COR-L47 (cell line): ENCODE data around the gene MAT1A.

ENCODE experiments used
- DNase-seq: peaks from one replicate; lab custom pipeline; 2025; lab: John Stamatoyannopoulos, UW

MAT1A gene

DNA sequence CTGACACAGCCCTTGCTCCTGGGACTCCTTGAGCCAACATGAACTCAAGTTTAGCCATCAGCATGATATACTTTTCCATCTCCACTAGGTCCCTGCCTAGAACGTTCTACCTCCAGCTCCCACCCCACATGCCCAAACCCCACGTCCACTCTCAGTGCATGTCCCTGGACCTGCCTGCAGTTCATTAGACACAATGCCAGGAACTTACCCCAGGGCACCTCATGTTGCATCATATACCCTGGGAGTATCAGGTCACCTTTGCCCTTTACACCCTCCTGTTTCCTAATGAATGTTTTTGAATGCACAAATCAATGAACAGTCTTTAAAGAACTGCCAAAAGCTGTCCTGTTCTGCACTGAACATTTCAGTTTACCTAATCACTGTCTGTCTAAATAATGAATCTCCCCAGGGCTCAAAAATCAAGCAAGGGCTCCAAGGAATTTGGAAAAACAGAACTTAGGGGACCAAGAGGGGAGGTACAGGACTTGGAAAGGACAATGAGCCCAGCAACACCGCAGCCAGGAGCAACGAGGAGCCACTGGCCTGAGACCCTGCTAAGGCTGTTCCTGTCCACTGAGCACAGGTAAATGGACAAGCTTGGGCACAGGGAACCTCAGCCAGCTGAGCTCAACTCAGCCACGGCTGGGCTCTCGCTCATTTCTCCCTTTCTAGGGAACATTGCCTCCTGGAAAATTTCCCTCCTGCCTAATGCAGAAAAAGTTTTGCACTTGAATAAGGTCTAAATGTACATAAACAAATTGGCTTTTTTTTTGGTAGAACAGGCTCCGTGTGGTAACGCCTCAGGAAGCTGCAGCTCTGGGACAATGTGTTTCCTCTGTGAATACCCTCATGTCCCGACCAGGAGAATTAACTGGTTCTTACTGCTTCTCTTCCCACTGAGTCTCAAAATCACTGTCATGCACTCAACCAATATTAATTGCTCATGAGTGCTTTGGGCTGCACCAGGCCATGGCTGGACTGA, 7.4 kb downstream of the MAT1A start:
- no peak for DNase-seq

DNA sequence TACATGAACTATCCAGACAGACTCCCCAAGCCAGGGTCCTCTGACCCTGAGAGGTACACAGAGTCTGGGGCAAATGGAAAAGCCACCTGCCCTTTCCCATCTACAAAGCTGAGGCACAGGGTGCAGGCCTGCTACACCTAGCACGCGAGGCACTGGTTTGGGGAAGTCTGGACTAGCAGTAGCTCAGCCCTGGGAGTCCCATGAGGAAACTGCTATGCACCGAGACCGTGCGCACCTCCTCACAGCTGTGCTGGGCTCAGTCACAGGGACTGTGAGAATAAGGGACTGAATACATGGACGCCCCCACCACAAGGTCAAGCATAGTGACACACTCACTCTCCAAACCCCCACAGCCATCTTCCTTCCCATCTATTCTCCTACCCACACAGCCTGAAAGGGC, 8.2 kb downstream of the MAT1A start:
- DNase-seq: no peak

DNA sequence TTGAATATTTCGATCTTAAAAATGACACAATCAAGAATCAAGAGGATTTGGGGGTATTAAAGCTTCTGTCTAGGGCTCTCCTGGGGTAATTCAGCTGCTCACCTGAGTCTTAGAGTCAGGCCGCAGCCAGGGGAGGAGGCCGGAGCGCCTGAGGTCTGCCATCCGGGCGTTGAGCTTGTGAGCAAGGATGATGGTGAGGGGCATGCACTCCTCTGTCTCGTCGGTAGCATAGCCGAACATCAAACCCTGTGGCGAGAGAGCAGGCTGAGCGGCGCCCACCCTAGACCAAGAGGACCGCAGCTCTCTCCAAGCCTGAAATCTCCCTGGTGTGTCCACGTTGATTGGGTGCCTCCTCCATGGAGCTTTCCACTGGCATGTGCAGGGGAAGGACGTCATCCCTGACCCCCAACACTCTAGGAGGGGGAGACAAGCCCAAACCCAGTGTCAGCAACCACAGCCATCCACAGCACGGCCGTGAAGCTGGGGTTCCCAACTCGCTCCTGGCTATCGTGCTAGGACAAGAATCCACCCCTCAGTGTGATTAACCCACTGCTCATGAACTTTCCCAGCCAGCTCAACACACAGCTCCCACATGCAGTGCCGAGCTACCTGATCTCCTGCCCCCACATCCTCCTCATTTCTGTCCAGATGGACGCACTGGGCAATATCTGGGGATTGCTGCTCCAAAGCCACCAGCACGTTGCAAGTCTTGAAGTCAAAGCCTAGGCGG, 9.2 kb downstream of the MAT1A start:
- no peak for DNase-seq

DNA sequence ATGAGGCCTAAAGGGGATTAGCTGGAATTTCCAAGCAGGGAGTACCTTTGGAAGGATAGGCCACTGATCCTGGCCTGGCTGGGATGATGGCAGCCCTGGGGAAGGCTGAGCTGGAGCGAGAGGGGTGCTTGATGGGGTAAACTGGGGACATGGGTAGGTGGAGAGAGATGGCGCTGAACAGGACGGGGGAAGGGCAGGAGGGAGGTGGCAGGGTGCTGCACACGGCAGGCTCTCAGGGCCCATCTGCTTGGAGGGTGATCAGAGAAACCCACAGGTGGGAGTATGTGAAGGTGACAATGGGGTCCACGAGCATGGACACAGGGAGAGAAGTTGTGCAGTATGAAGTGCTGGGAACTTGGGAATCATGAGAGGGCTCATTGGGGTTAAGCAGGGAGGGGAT, 10.3 kb downstream of the MAT1A start:
- DNase-seq: no peak

DNA sequence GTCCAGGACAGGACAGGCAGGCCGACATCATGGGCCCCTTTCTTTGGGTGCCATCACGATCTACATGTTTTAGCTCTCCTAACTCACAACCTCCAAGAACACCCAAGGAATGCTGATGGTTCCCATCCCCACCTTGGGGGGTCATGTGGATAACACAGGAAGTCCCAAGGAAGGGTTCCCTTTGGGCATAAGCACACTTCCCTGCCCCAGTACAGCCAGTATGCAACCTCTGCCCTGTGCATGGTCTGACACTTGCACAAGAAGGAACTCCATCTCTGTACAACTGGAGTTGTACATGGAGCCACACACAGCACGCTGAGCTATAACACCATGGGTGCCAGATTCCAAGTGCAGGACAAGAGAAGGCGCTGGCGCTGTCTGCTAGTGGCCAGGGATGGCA, 11.0 kb downstream of the MAT1A start:
- DNase-seq: no peak

DNA sequence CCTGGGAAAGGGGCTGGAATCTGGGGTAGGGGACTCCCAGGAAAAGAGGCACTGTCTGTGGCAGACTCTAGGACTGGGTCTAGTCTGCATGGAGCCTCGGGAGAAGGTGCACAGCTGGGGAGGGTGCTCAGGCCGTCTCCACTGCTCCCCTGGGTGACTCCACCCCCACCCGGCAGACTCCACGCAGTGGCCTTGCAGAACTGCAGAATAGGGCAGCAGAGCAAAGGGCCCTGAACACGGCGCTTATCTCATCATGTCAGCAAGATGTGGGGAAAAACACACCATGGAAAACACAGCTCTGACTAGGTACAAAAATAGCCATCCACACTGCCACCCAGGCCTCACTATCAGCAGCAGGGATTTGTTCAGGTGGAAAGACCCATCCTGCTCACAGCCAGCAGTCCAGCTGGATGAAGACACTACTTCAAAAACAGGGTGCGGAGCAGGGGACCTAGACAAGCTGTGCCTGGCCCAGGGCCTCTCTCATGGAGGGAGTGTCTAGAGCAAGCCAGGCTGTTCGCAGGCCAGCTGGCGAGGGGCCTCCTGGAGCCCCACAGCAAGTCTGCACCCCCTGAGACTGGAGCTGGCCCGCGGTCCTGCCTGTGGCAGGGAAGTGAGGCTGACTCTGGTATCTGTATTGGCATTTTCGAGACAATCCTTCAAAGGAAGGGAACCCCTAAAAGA, 11.7 kb downstream of the MAT1A start:
- DNase-seq: no peak

DNA sequence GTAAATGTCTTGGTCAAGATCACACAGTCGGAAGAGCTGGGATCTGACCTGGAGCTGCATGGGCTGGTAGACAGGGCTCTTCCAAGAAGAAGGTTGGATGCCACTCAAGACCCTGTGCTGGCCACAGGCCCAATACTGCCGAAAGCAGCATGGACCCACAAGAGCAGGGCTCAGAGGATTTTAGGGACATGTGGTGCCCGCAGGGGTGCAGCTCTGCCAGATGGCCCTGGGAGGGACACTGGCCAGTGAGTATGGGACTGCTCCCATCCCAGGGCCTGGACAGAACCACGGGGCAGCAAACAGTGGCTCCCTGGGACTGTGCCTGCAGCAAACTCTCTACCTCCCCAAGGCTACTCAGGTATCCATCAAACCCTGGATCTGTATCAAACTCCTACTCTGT, 12.4 kb downstream of the MAT1A start:
- DNase-seq: no peak

DNA sequence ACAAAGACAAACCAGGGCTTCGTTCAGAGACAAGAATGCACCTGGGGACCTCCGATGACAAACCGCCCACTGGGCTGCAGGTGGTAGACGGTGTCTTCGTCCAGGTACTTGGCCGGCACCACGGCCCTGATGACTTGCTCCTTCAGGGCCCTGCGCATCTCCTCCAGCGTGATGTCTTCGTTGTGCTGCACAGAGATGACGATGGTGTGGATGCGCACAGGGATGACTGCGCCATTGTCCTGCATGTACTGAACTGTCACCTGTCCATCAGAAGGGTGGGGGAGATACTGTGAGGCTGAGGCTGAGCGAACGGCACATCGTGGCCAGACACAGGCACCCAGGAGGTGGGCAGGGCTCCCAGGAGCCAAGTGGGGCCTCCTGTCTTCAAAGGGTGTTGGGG, 13.1 kb downstream of the MAT1A start:
- DNase-seq: no peak

DNA sequence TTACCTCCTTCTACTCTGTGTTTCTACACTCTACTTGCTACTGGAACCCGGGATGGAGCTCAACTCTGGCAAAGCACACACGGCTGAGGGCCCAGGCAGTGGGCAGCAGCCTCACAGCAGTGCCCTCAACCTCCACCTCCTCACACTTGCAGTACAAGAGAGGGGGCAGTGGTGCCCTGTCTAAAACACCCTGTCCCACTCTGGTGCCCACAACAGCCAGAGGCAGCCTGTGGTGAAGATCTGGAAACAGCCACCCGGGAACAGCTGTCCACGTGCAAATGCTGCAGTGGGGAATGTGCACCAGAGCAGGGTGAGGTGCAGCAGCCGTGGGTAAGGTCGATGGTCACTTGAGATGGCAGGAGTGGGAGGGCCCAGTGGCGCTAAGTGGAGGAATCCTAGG, 13.7 kb downstream of the MAT1A start:
- DNase-seq: no peak

DNA sequence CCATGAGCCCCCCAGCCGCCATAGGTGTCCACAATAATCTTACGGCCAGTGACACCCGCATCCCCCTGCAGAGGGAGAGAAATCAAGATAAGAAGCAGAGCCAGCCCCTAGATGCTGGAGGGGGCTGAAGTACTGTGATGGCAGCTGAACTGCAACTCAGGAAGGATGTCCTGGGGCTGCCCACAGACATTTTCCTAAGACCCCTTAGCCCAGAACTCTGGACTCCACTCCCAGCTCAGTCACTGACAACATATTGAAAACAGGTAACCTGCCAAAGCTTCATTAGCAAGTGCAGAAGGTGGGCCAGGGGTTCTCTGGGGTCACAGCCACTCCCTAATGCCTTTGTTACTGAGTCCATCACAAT, 14.3 kb downstream of the MAT1A start:
- no peak for DNase-seq

DNA sequence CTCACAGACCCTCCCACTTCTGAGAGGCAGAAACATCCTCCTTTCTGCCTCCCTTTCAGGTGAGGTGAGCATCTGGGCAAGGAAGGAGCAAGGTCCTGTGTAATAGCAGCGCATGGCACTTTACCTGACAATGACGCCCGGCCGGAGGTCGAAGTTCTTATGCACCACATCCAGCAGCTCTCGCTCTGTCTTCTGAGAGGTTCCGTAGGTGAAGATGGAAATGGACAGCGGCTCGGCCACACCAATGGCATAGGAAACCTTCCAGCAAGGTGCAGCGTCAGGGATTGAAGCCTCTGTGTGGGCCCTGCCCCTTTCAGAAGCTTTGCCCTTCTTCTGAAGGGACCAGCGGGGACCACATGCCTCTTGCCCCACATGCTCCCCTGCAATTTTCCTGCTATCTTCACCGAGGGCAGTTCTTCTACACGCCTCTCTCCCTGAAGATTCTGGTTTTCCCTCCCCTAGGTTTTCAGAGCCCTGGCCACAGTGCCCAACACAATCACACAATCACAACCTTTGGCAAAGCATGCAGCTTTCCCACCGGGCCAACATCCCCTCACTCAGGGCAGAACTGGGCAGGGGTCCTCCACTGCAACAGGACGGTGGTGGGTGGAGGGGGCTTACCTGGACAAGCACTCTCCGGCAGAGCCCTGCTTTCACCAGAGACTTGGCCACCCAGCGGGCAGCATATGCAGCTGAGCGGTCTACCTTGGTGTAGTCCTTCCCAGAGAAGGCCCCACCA, 14.9 kb downstream of the MAT1A start:
- no peak for DNase-seq

DNA sequence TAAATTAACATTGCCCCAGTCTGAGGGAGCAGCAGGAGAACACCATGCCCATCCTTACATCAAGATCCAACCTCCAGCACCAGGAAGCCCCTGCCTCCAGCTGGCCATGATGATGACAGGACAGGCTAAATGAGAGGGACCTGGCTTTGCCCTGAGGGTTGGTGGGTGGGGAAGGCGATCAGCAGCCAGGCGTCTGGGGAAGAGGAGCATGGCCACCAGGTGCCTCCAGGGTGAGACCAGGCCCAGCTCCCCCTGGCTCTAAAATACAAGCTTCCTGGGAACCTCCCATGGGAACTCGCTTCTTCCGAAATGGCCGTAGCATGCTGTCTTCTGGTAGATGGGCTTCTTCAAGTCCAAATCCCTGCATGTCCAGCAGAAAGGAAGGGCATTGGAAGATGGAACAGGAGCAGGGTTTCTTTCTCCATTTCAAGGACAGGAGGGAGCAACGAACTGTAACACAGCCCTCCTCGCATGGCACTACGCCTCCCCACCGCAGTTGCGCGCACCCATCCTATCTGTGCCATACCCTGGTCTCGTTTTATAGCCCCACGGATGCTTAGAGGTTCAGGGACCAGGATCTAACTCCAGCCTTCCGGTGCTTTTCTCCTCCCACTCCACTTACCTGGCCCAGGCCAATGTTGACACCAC, 15.8 kb downstream of the MAT1A start:
- DNase-seq: no peak

DNA sequence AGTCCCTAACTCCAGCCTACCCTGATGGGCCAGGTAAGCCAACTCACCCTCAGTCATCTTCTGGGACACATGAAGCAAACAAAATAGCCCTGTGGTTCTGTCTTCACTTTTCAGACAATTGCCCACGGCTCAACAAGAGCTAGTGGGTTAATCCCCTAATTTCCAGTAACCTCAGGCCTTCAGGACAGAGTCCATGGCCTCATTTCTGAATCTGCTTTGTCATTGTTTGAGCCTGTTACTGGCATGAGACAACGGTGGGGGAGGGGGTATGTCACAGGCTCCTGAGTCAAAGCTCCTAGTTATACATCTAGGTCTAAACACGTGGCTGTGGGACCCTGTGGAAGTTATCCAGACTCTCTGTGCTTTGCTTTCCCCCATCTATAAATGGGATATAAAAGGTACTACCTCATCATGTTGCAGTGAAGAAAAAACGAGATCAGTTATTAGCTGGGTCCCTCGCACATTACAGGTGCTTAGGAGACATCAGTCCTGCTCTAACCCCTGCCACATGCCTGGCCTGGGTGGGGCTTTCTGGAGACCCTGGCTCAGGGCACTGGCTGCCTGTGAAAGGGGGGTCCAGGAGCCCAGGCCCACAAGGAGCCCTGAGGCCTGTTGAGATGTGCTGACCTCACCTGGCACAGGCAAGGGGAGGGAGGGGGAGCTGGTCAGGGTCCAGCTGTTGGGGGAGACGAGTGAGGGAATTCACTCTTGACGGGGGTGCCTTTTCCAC, 16.5 kb downstream of the MAT1A start:
- no peak for DNase-seq

DNA sequence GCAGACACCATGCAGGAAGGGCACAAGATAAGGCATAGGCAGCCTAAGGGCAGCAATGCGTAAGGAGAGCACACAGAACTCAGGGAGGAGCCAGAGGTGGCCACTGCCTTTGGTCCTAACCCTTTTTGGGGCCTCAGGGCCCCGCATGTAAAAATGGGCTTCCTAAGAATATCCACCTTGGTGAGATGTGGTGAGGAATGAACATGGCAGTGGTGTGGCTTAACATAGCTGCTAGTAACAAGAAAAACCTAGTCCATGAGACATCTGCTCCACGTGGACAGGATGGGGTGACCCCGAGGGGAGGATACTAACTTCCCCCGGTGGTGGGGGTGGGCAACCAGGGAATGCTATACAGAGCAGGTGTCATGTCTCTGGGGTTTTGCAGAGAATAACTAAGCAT, 18.0 kb downstream of the MAT1A start:
- no peak for DNase-seq

DNA sequence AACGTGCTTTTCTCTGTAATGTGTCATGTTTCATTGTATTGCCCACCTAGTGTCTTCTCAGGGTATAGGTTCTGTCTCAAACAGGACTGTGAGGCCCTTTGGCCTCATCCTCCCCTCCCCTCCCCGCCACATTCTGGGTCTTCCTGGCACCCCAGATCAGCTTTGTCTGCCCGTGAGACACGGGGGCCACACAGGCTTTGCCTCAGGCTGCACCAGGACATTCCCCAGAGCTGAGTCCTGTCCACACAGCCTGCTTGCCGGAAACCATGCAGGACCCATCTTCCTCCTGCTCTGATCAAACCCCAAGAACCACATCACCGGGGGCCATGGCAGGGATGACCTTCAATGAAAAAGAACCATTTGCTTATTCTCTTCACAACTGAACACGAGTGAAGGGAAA, 18.6 kb downstream of the MAT1A start:
- no peak for DNase-seq

DNA sequence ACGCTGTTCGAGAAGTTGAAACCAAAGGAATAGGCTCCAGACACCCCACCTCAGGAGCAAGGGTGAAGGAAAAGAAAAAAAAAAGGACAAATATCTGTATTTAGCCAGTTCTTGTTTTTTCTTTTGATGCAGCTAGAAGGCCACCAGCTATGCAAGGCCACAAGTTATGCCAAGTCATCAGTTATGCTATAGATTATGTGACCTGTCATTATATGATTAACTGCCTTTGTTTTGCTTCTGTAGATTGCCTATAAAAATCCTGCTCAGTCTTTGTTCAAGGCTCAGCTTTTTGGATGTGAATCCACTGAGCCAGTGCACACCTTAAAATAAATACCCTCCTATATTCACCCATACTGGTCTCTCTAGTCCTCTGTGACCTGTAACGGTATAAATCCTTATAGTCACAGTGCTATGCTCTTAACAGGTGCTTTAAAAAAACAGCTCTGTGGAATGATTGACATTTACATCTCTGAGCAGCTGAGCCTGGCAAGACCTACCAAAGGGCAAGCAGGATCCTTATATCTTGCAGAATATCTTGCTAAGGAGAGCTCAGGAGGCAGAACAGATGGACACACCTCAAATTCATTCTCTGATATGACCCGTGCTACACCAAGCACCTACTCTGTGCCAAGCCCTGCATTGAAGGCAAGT, 20.4 kb downstream of the MAT1A start:
- DNase-seq: no peak

DNA sequence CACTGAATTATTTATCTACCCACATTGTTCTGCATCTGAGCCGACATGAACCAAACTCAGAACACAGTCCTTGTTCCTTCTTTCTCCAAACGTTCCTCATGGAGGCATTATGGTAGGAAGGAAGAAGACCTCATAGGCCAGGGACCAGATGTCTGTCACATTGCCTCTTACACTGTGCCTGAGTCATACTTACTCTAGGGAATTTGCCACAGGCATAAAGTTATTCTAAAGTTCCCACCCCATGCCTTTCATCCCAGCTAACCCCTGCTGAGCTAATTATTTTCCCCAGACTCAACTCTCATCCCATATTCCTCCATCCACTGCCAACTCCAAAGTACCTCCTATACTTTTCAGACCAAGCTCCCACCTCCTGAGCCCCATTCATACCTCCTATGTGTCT, 21.2 kb downstream of the MAT1A start:
- no peak for DNase-seq

DNA sequence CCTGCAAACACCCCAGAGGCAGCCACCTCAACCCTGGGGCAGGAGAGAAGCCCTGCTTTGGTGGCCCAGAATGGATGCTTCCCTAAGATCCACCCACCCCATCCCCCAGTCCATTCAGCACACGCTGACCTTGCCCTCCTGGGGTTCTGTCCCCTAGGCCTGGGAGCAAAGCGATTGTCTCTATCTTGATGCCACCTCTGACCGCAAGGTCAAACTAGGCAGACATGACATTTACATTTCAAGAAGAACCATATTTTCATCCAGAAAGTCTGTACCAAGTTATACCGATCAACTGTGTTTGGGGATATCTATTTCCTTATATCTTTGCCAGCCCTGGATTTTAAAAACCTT, 23.0 kb downstream of the MAT1A start:
- no peak for DNase-seq

DNA sequence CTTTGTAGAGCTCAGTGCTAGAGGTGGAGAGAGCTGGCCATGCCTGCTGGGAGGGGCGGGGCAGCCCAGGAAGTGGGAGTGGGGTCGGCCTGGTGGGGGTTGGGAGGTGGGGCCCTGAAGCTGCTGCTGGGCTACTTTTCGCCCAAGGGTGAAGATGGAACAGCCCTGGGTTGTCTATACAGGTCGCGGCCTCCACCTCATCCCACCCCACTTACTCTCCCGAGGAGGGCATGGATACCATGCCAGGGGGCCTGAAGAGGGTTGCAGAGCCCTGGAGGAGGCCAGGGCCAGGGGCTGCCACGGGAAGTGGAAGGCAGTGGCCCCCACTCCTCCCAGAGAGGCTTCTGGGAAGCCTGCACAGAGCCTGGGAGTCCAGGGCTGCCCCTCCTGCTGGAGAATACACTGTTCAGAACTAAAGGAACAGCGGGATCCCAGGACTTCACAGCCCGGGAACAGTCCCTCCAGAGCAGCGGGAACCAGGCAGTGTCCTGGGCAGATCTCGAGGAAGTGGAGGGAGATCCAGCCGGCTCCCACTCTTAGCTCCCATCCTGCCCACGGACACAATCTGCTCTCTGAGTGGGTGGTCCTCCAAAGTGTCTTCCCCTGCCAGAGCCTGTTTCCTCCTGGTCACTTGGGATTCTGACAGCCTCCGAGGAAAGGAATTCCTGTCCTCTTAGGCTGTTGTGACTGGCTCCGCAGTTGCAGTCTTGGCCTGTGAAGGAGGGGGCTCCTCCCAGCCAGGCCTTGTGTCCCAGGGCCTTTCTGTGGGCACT, 23.5 kb downstream of the MAT1A start:
- no peak for DNase-seq
